HEK293 (cell line): ENCODE results near the gene TTLL1.

Experiments
- BCL11B ChIP-seq: fragments of 450-650 bp; formaldehyde crosslinking; IDR thresholded peaks from 2 replicates; pipeline ENCODE4 v1.5.1; 2016; ENCODE audit warnings: low read depth, missing biosample characterization, missing genetic modification characterization
- OSR2 ChIP-seq: fragments of 450-650 bp; formaldehyde crosslinking; IDR thresholded peaks from 2 replicates; pipeline ENCODE4 v1.5.1; 2016; ENCODE audit warnings: missing biosample characterization, missing genetic modification characterization
- PRDM1 ChIP-seq: fragments of 450-650 bp; formaldehyde crosslinking; IDR thresholded peaks from 2 replicates; pipeline ENCODE4; 2016; ENCODE audit warnings: missing biosample characterization, missing genetic modification characterization
- TSHZ1 ChIP-seq: fragments of 450-650 bp; formaldehyde crosslinking; IDR thresholded peaks from 2 replicates; pipeline ENCODE4 v1.5.1; 2016; ENCODE audit warnings: missing biosample characterization, missing genetic modification characterization, borderline replicate concordance
- ZBTB11 ChIP-seq: fragments of 450-650 bp; formaldehyde crosslinking; conservative IDR thresholded peaks from 2 replicates; pipeline ENCODE4 v1.5.1; 2016; ENCODE audit warnings: low read depth, missing biosample characterization, missing genetic modification characterization
- ZNF221 ChIP-seq: fragments of 450-650 bp; formaldehyde crosslinking; IDR thresholded peaks from 2 replicates; pipeline ENCODE4 v1.5.1; 2017; ENCODE audit warnings: missing biosample characterization, missing genetic modification characterization, borderline replicate concordance
- ZNF280D ChIP-seq: fragments of 450-650 bp; formaldehyde crosslinking; IDR thresholded peaks from 2 replicates; pipeline ENCODE4 v1.5.1; 2016; ENCODE audit warnings: missing biosample characterization, missing genetic modification characterization
- ZNF416 ChIP-seq: fragments of 450-650 bp; formaldehyde crosslinking; IDR thresholded peaks from 2 replicates; pipeline ENCODE4 v1.5.1; 2016; ENCODE audit warnings: missing biosample characterization, missing genetic modification characterization
- ZNF501 ChIP-seq: fragments of 450-650 bp; formaldehyde crosslinking; IDR thresholded peaks from 2 replicates; pipeline ENCODE4 v1.5.1; 2016; ENCODE audit warnings: missing biosample characterization, missing genetic modification characterization
- ZNF561 ChIP-seq: fragments of 450-650 bp; IDR thresholded peaks from 2 replicates; pipeline ENCODE4 v1.5.1; 2018; ENCODE audit warnings: missing biosample characterization, missing genetic modification characterization, borderline replicate concordance
- ZNF624 ChIP-seq: fragments of 450-650 bp; formaldehyde crosslinking; IDR thresholded peaks from 2 replicates; pipeline ENCODE4 v1.5.1; 2017; ENCODE audit warnings: missing biosample characterization, missing genetic modification characterization
- ZSCAN18 ChIP-seq: fragments of 450-650 bp; formaldehyde crosslinking; IDR thresholded peaks from 2 replicates; pipeline ENCODE4 v1.5.1; 2016; ENCODE audit warnings: missing biosample characterization, missing genetic modification characterization
- ZSCAN30 ChIP-seq: fragments of 450-650 bp; IDR thresholded peaks from 2 replicates; pipeline ENCODE4 v1.5.1; 2018; ENCODE audit warnings: missing biosample characterization, mild to moderate bottlenecking, missing genetic modification characterization, moderate library complexity
- TF ChIP-seq, protein P1 (sequence below): fragments of 450-650 bp; formaldehyde crosslinking; IDR thresholded peaks from 2 replicates; pipeline ENCODE4 v1.5.1; 2016; ENCODE audit warnings: missing biosample characterization, missing genetic modification characterization
- TF ChIP-seq, protein P2 (sequence below): fragments of 450-650 bp; IDR thresholded peaks from 2 replicates; pipeline ENCODE4 v1.5.1; 2018; ENCODE audit warnings: missing biosample characterization, mild to moderate bottlenecking, missing genetic modification characterization
- TF ChIP-seq, protein P3 (sequence below): sonication (generic); formaldehyde crosslinking; IDR thresholded peaks from 2 replicates; pipeline ENCODE4 v1.8.1; 2022; ENCODE audit warnings: mild to moderate bottlenecking, moderate library complexity, missing genetic modification reagents
- TF ChIP-seq, protein P4 (sequence below): fragments of 450-650 bp; formaldehyde crosslinking; optimal IDR thresholded peaks from 2 replicates; pipeline ENCODE3; 2016; ENCODE audit warnings: missing biosample characterization, mild to moderate bottlenecking, missing genetic modification characterization
- TF ChIP-seq, protein P5 (sequence below): fragments of 450-650 bp; formaldehyde crosslinking; IDR thresholded peaks from 2 replicates; pipeline ENCODE4 v1.5.1; 2017; ENCODE audit warnings: missing biosample characterization, missing genetic modification characterization

The TTLL1 gene

DNA sequence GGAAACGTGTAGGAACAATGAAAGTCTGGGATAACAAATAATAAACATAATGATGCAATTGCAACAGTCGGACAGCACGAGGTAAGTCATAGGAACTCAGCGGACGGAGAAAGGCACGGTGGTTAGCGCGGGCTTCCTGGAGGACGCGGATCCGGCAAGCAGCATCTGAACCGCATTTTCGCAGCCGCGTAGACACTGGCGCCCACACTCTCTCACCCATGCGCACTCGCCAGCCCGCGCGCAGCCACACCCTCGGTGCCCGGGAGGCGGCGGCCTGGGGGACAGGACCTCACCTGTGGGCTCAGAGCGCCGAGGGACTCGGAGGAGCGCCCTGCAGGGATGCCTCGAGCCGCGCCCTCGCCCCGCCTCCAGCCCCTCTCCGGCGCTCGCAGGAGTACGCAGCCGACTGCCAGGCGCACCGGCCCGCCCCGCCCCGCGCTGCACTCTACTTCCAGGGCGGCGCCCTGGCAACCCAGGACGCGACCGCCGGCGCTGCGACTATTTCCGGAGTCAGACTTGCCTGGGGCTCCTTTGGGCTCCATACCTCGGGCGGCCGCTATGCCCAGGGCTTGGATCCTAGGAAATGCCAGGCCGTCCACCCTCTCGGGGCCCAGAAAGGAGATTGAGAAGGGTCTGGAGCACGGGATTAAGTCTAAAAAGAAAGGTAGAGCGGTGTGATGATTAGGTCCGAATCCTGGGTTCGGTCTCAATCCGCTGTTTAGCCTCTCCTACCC lies at the start of gene TTLL1 (continued):
- TF ChIP-seq, protein P1, sequence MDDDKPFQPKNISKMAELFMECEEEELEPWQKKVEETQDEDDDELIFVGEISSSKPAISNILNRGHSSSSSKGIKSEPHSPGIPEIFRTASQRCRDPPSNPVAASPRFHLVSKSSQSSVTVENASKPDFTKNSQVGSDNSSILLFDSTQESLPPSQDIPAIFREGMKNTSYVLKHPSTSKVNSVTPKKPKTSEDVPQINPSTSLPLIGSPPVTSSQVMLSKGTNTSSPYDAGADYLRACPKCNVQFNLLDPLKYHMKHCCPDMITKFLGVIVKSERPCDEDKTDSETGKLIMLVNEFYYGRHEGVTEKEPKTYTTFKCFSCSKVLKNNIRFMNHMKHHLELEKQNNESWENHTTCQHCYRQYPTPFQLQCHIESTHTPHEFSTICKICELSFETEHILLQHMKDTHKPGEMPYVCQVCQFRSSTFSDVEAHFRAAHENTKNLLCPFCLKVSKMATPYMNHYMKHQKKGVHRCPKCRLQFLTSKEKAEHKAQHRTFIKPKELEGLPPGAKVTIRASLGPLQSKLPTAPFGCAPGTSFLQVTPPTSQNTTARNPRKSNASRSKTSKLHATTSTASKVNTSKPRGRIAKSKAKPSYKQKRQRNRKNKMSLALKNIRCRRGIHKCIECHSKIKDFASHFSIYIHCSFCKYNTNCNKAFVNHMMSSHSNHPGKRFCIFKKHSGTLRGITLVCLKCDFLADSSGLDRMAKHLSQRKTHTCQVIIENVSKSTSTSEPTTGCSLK (tag by site-specific recombination): no peak
- TF ChIP-seq, protein P2, sequence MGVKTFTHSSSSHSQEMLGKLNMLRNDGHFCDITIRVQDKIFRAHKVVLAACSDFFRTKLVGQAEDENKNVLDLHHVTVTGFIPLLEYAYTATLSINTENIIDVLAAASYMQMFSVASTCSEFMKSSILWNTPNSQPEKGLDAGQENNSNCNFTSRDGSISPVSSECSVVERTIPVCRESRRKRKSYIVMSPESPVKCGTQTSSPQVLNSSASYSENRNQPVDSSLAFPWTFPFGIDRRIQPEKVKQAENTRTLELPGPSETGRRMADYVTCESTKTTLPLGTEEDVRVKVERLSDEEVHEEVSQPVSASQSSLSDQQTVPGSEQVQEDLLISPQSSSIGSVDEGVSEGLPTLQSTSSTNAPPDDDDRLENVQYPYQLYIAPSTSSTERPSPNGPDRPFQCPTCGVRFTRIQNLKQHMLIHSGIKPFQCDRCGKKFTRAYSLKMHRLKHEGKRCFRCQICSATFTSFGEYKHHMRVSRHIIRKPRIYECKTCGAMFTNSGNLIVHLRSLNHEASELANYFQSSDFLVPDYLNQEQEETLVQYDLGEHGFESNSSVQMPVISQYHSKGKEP (tag by site-specific recombination): no peak
- TF ChIP-seq ZNF416 (no peak), PRDM1 (tag by site-specific recombination) (peak; percentile 62; the same call in 1 of the 2 replicates), ZNF561 (tag by site-specific recombination) (peak; percentile 51; the same call in 1 of the 2 replicates), ZNF221 (tag by site-specific recombination) (no peak), ZSCAN18 (no peak), ZNF280D (tag by site-specific recombination) (0 out of 2 replicates have a peak, but pooled peaks have one; percentile 18), ZBTB11 (tag by site-specific recombination) (peak; percentile 88), TSHZ1 (tag by site-specific recombination) (no peak), ZNF624 (tag by site-specific recombination) (no peak), BCL11B (tag by site-specific recombination) (no peak), OSR2 (tag by site-specific recombination) (no peak), ZNF501 (tag by site-specific recombination) (0 out of 2 replicates have a peak, but pooled peaks have one; percentile 42), ZSCAN30 (tag by site-specific recombination) (peak; percentile 74)
- TF ChIP-seq, protein P3, sequence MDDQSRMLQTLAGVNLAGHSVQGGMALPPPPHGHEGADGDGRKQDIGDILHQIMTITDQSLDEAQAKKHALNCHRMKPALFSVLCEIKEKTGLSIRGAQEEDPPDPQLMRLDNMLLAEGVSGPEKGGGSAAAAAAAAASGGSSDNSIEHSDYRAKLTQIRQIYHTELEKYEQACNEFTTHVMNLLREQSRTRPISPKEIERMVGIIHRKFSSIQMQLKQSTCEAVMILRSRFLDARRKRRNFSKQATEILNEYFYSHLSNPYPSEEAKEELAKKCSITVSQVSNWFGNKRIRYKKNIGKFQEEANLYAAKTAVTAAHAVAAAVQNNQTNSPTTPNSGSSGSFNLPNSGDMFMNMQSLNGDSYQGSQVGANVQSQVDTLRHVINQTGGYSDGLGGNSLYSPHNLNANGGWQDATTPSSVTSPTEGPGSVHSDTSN (CRISPR knock-in tag): no peak
- TF ChIP-seq, protein P4, sequence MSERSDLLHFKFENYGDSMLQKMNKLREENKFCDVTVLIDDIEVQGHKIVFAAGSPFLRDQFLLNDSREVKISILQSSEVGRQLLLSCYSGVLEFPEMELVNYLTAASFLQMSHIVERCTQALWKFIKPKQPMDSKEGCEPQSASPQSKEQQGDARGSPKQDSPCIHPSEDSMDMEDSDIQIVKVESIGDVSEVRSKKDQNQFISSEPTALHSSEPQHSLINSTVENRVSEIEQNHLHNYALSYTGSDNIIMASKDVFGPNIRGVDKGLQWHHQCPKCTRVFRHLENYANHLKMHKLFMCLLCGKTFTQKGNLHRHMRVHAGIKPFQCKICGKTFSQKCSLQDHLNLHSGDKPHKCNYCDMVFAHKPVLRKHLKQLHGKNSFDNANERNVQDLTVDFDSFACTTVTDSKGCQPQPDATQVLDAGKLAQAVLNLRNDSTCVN (tag by site-specific recombination): peak; percentile 82
- TF ChIP-seq, protein P5, sequence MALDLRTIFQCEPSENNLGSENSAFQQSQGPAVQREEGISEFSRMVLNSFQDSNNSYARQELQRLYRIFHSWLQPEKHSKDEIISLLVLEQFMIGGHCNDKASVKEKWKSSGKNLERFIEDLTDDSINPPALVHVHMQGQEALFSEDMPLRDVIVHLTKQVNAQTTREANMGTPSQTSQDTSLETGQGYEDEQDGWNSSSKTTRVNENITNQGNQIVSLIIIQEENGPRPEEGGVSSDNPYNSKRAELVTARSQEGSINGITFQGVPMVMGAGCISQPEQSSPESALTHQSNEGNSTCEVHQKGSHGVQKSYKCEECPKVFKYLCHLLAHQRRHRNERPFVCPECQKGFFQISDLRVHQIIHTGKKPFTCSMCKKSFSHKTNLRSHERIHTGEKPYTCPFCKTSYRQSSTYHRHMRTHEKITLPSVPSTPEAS (tag by site-specific recombination): no peak
